Measurements from ENCODE around the gene RETREG1. TPM values are rescaled to one million over a fixed set of nuclear protein-coding genes. Genes with fewer than 3 reads are reported as not detected.
"Not testable (repeated sequence)": the region's sequence is repeated elsewhere in the genome, so short reads cannot be mapped to it uniquely, and the experiment has no call there.

The RETREG1 gene
- total and polyA plus RNA-seq, 11 donors = 24.5 to 219 (median 169) TPM

DNA sequence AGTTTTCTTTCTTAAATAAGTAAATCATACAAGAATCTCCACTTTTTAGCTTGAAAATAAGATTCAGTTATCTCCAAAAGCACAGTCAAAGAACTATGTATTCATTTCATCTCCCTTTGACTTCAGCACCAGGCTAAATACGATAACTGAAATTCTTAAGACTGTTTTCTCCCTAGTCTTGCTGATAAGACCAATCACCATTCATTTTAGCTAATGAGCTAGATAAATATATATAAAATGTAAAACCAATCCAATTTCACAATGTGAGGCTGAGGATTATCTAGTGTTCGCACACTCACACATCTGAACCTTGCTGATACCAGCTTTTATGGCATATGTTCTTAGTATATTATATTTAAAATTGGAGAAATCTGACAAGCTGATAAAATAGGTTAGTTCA is 133.9 kb downstream of the RETREG1 start:
- Histone ChIP-seq H3K27ac (no peak overlapping the region), H3K4me1 (peaks cover 0 to 56% (median 4%) of the 10 kb centered on the region in 12 donors), H3K36me3 (peaks cover 0 to 31% (median 0%) of the 10 kb centered on the region in 9 donors), H3K9me3 (no peaks in the 10 kb centered on the region), H3K27me3 (no peaks in the 10 kb centered on the region), H3K4me3 (no peak overlapping the region)
- intact Hi-C loops (cut with DNase I) = loop anchor here in 6 of 10 donors (10.0 kb wide), 3 partner anchors 182 to 722 kb away; no protein-coding TSS in a partner anchor
- TF ChIP-seq POLR2A (IDR thresholded peaks at IDR 0.05) = no peak
- TF ChIP-seq, protein P1, sequence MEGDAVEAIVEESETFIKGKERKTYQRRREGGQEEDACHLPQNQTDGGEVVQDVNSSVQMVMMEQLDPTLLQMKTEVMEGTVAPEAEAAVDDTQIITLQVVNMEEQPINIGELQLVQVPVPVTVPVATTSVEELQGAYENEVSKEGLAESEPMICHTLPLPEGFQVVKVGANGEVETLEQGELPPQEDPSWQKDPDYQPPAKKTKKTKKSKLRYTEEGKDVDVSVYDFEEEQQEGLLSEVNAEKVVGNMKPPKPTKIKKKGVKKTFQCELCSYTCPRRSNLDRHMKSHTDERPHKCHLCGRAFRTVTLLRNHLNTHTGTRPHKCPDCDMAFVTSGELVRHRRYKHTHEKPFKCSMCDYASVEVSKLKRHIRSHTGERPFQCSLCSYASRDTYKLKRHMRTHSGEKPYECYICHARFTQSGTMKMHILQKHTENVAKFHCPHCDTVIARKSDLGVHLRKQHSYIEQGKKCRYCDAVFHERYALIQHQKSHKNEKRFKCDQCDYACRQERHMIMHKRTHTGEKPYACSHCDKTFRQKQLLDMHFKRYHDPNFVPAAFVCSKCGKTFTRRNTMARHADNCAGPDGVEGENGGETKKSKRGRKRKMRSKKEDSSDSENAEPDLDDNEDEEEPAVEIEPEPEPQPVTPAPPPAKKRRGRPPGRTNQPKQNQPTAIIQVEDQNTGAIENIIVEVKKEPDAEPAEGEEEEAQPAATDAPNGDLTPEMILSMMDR (IDR thresholded peaks at IDR 0.05) = no peak
- DNase-seq = no peak
- no peak for ATAC-seq
- WGBS, 4 donors = 58 to 66% (median 60%) methylated on average over 2 of the region's 2 CpGs

DNA sequence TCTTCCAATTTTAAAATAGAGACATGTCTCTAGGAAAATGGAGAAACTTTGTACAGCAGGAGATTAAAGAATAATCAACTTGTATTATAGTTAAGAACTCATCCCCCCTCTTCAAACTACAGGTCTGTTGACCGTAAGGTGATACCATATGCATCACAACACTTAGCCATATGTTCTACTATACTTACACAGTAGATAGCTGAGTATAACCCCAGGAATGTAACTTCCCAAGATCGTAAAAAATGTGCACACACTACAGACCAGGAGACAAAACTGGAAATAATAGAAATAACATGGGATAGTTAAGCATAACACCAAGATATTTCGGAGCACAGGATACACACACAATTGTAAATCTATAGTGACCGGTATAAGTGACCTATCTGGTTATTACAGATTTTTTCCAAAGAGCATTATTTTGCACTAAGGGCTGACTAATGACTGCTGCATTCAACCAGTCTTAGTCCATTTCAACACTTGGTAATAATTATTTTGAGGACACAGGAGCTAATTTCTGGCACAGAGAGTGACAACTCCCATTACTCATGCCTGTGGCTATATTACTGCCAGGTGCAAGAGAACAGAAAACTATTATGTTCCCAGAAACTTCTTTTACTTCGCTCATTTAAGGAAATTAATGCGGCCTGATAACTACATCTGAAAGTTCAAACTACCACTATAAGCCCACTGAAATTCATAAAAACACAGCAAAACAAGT is 135.8 kb downstream of the RETREG1 start:
- WGBS, 4 donors = 76 to 94% (median 91%) methylated on average over 6 of the region's 6 CpGs
- Histone ChIP-seq H3K4me3 (no peak overlapping the region), H3K36me3 (peaks cover 0 to 45% (median 4%) of the 10 kb centered on the region in 9 donors), H3K27ac (no peak overlapping the region), H3K9me3 (no peaks in the 10 kb centered on the region), H3K27me3 (no peaks in the 10 kb centered on the region), H3K4me1 (peaks cover 0 to 43% (median 3%) of the 10 kb centered on the region in 12 donors)
- DNase-seq (no peak), ATAC-seq (no peak)
- intact Hi-C loops (cut with DNase I) = loop anchor here in 6 of 10 donors (10.0 kb wide), 3 partner anchors 184 to 724 kb away; no protein-coding TSS in a partner anchor
- TF ChIP-seq POLR2A (IDR thresholded peaks at IDR 0.05) = no peak
- TF ChIP-seq, protein P1 (IDR thresholded peaks at IDR 0.05) = no peak

DNA sequence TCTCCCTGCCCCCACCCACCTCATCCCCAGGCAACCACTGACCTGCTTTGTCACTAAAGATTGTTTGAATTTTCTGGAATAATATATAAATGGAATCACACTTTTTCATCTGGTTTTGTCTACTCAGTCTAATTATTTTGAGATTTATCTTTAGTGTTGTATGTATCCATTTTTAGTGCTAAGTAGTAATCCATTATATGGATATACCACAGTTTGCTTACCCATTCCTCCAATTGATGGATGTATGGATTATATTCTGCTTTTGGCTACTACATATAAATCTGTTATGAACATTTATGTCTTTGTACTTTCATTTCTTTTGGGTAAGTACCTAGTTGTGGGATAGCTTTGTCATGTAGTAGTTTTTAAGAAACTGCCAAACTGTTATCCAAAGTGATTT is 136.7 kb downstream of the RETREG1 start:
- Histone ChIP-seq H3K9me3 (no peaks in the 10 kb centered on the region), H3K27ac (no peak overlapping the region), H3K27me3 (no peaks in the 10 kb centered on the region), H3K4me1 (peaks cover 0 to 37% (median 3%) of the 10 kb centered on the region in 12 donors), H3K4me3 (no peak overlapping the region), H3K36me3 (peaks cover 0 to 51% (median 4%) of the 10 kb centered on the region in 9 donors)
- intact Hi-C loops (cut with DNase I) = loop anchor here in 6 of 10 donors (10.0 kb wide), 3 partner anchors 185 to 725 kb away; no protein-coding TSS in a partner anchor
- no peak for TF ChIP-seq POLR2A (IDR thresholded peaks at IDR 0.05)
- TF ChIP-seq, protein P1 (IDR thresholded peaks at IDR 0.05) = no peak
- no peak for DNase-seq
- ATAC-seq = no peak

DNA sequence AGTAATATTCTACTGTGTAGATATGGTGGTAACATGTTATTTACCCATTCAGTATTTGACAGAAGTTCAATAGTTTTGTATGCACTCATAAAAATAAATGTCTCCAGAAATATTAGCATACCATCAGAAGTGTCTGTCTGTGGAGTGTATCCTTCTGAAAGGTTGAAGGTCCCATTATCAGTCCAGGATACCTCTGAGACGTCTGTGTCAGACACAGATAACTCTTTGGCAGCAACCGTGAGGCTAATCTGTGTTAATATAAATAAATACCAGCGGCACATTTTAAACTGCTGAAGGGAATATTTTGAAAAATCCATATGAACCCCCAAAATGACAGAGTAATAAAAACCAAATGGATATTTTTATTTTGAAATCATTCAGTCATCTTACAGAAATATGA is 139.3 kb downstream of the RETREG1 start:
- Histone ChIP-seq H3K36me3 (peaks cover 0 to 62% (median 7%) of the 10 kb centered on the region in 9 donors), H3K4me1 (peaks cover 0 to 30% (median 4%) of the 10 kb centered on the region in 12 donors), H3K4me3 (no peak overlapping the region), H3K27me3 (no peaks in the 10 kb centered on the region), H3K27ac (no peak overlapping the region), H3K9me3 (no peaks in the 10 kb centered on the region)
- WGBS, 4 donors = 11 to 16% (median 13%) methylated on average over 3 of the region's 3 CpGs
- no peak for TF ChIP-seq POLR2A (IDR thresholded peaks at IDR 0.05)
- TF ChIP-seq, protein P1 (IDR thresholded peaks at IDR 0.05) = no peak
- intact Hi-C loops (cut with DNase I) = no loop called here
- ATAC-seq (no peak), DNase-seq (no peak)

DNA sequence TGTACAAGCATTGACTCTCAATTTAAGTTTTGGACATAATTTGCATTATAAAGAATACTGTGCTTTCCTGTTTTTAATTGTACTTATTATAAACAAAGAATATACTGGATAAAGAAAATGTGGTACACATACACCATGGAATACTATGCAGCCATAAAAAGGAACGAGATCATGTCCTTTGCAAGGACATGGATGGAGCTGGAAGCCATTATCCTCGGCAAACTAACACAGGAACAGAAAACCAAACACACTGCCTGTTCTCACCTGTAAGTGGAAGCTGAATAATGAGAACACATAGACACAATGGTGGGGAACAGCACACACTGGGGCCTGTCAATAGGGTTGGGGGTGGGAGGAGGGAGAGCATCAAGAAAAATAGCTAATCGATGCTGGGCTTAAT is 140.4 kb downstream of the RETREG1 start:
- 89 to 93% (median 91%) methylated on average over 3 of the region's 3 CpGs for WGBS, 4 donors
- H3K36me3 ChIP-seq = peaks cover 0 to 62% (median 7%) of the 10 kb centered on the region in 9 donors

More for the DNA sequence above, 140.4 kb downstream of the RETREG1 start:
- ATAC-seq; H3K27me3 ChIP-seq; H3K27ac ChIP-seq; H3K4me3 ChIP-seq; DNase-seq; H3K9me3 ChIP-seq; intact Hi-C loops (cut with DNase I): not testable (repeated sequence)
- peaks cover 0 to 33% (median 5%) of the 10 kb centered on the region in 12 donors for H3K4me1 ChIP-seq

All from heart left ventricle (tissue), 16 donors.